ELR (cell line): ENCODE data around the gene MADCAM1.

Experiments used
- DNase-seq: peaks from one replicate; pipeline ENCODE4 v3.0.0-alpha.2; 2015; ENCODE audit warnings: low read depth

The MADCAM1 gene

GRCh38 chr19:532561-533363 is 36.5 kb downstream of the MADCAM1 start:
- peak; percentile 78 for DNase-seq

- no peak for DNase-seq
Observed at GRCh38 chr19:533364-534058, 37.2 kb downstream of the MADCAM1 start.

- DNase-seq = no peak
Observed at GRCh38 chr19:534088-534487, 37.8 kb downstream of the MADCAM1 start.

GRCh38 chr19:535017-535835 is 38.9 kb downstream of the MADCAM1 start:
- no peak for DNase-seq

GRCh38 chr19:536031-536880 is 40.0 kb downstream of the MADCAM1 start:
- DNase-seq = no peak

- no peak for DNase-seq
Observed at GRCh38 chr19:536881-537404, 40.7 kb downstream of the MADCAM1 start.

GRCh38 chr19:538641-539428 is 42.5 kb downstream of the MADCAM1 start:
- DNase-seq = no peak

GRCh38 chr19:539429-540030 is 43.2 kb downstream of the MADCAM1 start:
- no peak for DNase-seq

GRCh38 chr19:540867-541637 is 44.8 kb downstream of the MADCAM1 start:
- no peak for DNase-seq

- no peak for DNase-seq
Observed at GRCh38 chr19:541699-542098, 45.4 kb downstream of the MADCAM1 start.

GRCh38 chr19:542173-542866 is 46.0 kb downstream of the MADCAM1 start:
- no peak for DNase-seq

- no peak for DNase-seq
Observed at GRCh38 chr19:543910-544608, 47.8 kb downstream of the MADCAM1 start, which contains the start of gene GZMM. Gene GZMM (plus strand): TSS chr19:544053. CDS start chr19:544072, 19 bp downstream.

- no peak for DNase-seq
Observed at GRCh38 chr19:547117-547516, 50.8 kb downstream of the MADCAM1 start.

GRCh38 chr19:547836-548720 is 51.8 kb downstream of the MADCAM1 start:
- DNase-seq = no peak

GRCh38 chr19:548886-549830 is 52.9 kb downstream of the MADCAM1 start:
- DNase-seq = no peak

- DNase-seq = no peak
Observed at GRCh38 chr19:554817-555216, 58.5 kb downstream of the MADCAM1 start.
